Amniotic stem cell (primary cell): ENCODE results near the gene TRIM52.
"Not testable (repeated sequence)": the region's sequence is repeated elsewhere in the genome, so short reads cannot be mapped to it uniquely, and the experiment has no call there.

ENCODE experiments used
- DNase-seq: peaks from one replicate; lab custom pipeline; 2025; lab: John Stamatoyannopoulos, UW

The TRIM52 gene

GRCh38 chr5:181260720-181261319 lies at the start of gene TRIM52:
TRIM52 (minus strand) TSS chr5:181261143; CDS start chr5:181260813, 330 bp downstream.
- no peak for DNase-seq

GRCh38 chr5:181287331-181287730 lies 26.4 kb upstream of the TRIM52 start:
- DNase-seq, result not testable (repeated sequence)

GRCh38 chr5:181285962-181286705 lies 25.2 kb upstream of the TRIM52 start:
- DNase-seq, result not testable (repeated sequence)

- DNase-seq, result not testable (repeated sequence)
These were observed 23.2 kb upstream of the TRIM52 start for GRCh38 chr5:181283841-181284755.

GRCh38 chr5:181283347-181283746 lies 22.4 kb upstream of the TRIM52 start:
- no peak for DNase-seq

GRCh38 chr5:181282874-181283273 lies 21.9 kb upstream of the TRIM52 start:
- no peak for DNase-seq

- not testable (repeated sequence) for DNase-seq
These were observed 21.5 kb upstream of the TRIM52 start for GRCh38 chr5:181282415-181282814.

GRCh38 chr5:181281984-181282316 lies 21.0 kb upstream of the TRIM52 start:
- no peak for DNase-seq

- DNase-seq, result no peak
These were observed 20.4 kb upstream of the TRIM52 start for GRCh38 chr5:181281077-181281983.

- no peak for DNase-seq
These were observed 19.4 kb upstream of the TRIM52 start for GRCh38 chr5:181280251-181280762.

GRCh38 chr5:181273433-181273744 lies 12.4 kb upstream of the TRIM52 start:
- DNase-seq, result not testable (repeated sequence)

GRCh38 chr5:181271081-181271480 lies 10.1 kb upstream of the TRIM52 start:
- DNase-seq, result no peak

GRCh38 chr5:181267907-181268306 lies 7.0 kb upstream of the TRIM52 start:
- not testable (repeated sequence) for DNase-seq

- not testable (repeated sequence) for DNase-seq
These were observed 6.5 kb upstream of the TRIM52 start for GRCh38 chr5:181267291-181267904.

- no peak for DNase-seq
These were observed 4.2 kb upstream of the TRIM52 start for GRCh38 chr5:181265092-181265671.

GRCh38 chr5:181263633-181264032 lies 2.7 kb upstream of the TRIM52 start:
- DNase-seq, result no peak

GRCh38 chr5:181261320-181262049 lies 542 bp upstream of the TRIM52 start:
- DNase-seq, result no peak

GRCh38 chr5:181259974-181260719 lies 796 bp downstream of the TRIM52 start:
- DNase-seq, result no peak

- DNase-seq, result no peak
These were observed 1.7 kb downstream of the TRIM52 start for GRCh38 chr5:181259283-181259682.
